HFF-Myc (cell line): ENCODE measurements around the gene MCM6.

Experiments used
- DNase-seq: peaks from one replicate; pipeline ENCODE4 v3.0.0-alpha.2; 2011; ENCODE audit warnings: low read depth; ENCODE audit errors: extremely low read depth
- H3K4me3 ChIP-seq: replicated peaks from 2 replicates; pipeline ENCODE4 v1.5.1; 2011; ENCODE audit warnings: low read depth, mild to moderate bottlenecking, control low read depth, low read length
- CTCF ChIP-seq: IDR thresholded peaks from 2 replicates; pipeline ENCODE4 v1.5.1; 2012; ENCODE audit warnings: mild to moderate bottlenecking, low read depth, low read length, control low read depth; ENCODE audit errors: missing control alignments

MCM6 gene

GRCh38 chr2:135803278-135803677 lies 73.0 kb downstream of the MCM6 start:
- TF ChIP-seq CTCF = no peak
- H3K4me3 ChIP-seq = no peak overlapping the region
- no peak for DNase-seq

GRCh38 chr2:135802350-135802749 lies 73.9 kb downstream of the MCM6 start:
- no peak for DNase-seq
- TF ChIP-seq CTCF = no peak
- no peak overlapping the region for H3K4me3 ChIP-seq

GRCh38 chr2:135800513-135801460 lies 75.5 kb downstream of the MCM6 start:
- no peak for TF ChIP-seq CTCF

GRCh38 chr2:135799738-135800137 lies 76.5 kb downstream of the MCM6 start:
- peak; percentile 35 for TF ChIP-seq CTCF
- DNase-seq = no peak

More at GRCh38 chr2:135800513-135801460, 75.5 kb downstream of the MCM6 start:
- DNase-seq = no peak
- H3K4me3 ChIP-seq = no peak overlapping the region

GRCh38 chr2:135798762-135799161 lies 77.5 kb downstream of the MCM6 start:
- no peak for TF ChIP-seq CTCF
- DNase-seq = no peak
- H3K4me3 ChIP-seq = no peak overlapping the region

More at GRCh38 chr2:135799738-135800137, 76.5 kb downstream of the MCM6 start:
- H3K4me3 ChIP-seq = no peak overlapping the region

GRCh38 chr2:135798275-135798705 lies 78.0 kb downstream of the MCM6 start:
- no peak for DNase-seq
- no peak for TF ChIP-seq CTCF
- H3K4me3 ChIP-seq = no peak overlapping the region
